Thyroid gland (tissue), 4 donors: ENCODE results near the gene RHOBTB1. TPM values are rescaled to one million over a fixed set of nuclear protein-coding genes. Genes with fewer than 3 reads are reported as not detected.

Experiments used
- DNase-seq, 2 donors: peaks; one replicate each; pipeline ENCODE4 v3.0.0-alpha.2; 2019
- H3K27ac ChIP-seq, 3 donors: fragments of 200-600 bp; sonication (generic); 1 replicate in 2 of 3; 2 replicates in 1 of 3; pipeline ENCODE4 v1.5.1; 2016 to 2019; ENCODE audit warnings: mild to moderate bottlenecking in 1 of 3, moderate library complexity in 1 of 3
- H3K27me3 ChIP-seq: fragments of 200-600 bp; sonication (generic); one replicate; pipeline ENCODE4 v1.5.1; 2019
- H3K36me3 ChIP-seq, 2 donors: fragments of 200-600 bp; sonication (generic); one replicate each; pipeline ENCODE4 v1.5.1; 2016 to 2019
- H3K4me1 ChIP-seq, 2 donors: fragments of 200-600 bp; sonication (generic); one replicate each; pipeline ENCODE4 v1.5.1; 2017 to 2019
- H3K4me3 ChIP-seq, 3 donors: fragments of 200-600 bp; sonication (generic); replicated peaks in 1 of 3; 1 replicate in 2 of 3; 2 replicates in 1 of 3; pipeline ENCODE4 v1.5.1; 2016; ENCODE audit warnings: mild to moderate bottlenecking in 1 of 3
- H3K9me3 ChIP-seq: fragments of 200-600 bp; sonication (generic); one replicate; pipeline ENCODE4 v1.5.1; 2017
- POLR2A ChIP-seq, 2 donors: fragments of 450-650 bp; IDR thresholded peaks; one replicate each; pipeline ENCODE4 v1.6.1; 2017; ENCODE audit warnings: antibody characterized with exemption in 2 of 2, mild to moderate bottlenecking in 2 of 2, moderate library complexity in 1 of 2
- WGBS, 2 donors: methylation state at CpG; one replicate each; pipeline ENCODE4 v1.1.5; 2017; 5-methylcytosine and 5-hydroxymethylcytosine counted together
- intact Hi-C: fragments of 100-400 bp; cut with DNase I; formaldehyde crosslinking; loops from one replicate; pipeline ENCODE4 v1.15.1; 2023
- total RNA-seq, 4 donors: library from RNA; depleted of rRNA; stranded (reverse); fragments of >200 nt; gene quantifications; one replicate each; pipeline ENCODE4 v1.2.3, GENCODE V29; 2016
- TF ChIP-seq, protein P1 (sequence below), 6 experiments: fragments of 200-600 bp in 3 of 6; fragments of 450-650 bp in 3 of 6; sonication (generic) in 3 of 6; IDR thresholded peaks; one replicate each; pipeline ENCODE4 v1.5.1; 2016 to 2019; ENCODE audit warnings: antibody characterized with exemption in 6 of 6, mild to moderate bottlenecking in 2 of 6, inconsistent platforms in 1 of 6, moderate library complexity in 1 of 6

Gene RHOBTB1
- total RNA-seq, 4 donors from 2014 or later = 6.8 to 10.5 (median 9.1) TPM

GRCh38 chr10:60934215-60935175 lies 9.5 kb downstream of the RHOBTB1 start:
- WGBS, 2 donors = 62 to 71% methylated on average over 6 of the region's 6 CpGs
- TF ChIP-seq, protein P1, sequence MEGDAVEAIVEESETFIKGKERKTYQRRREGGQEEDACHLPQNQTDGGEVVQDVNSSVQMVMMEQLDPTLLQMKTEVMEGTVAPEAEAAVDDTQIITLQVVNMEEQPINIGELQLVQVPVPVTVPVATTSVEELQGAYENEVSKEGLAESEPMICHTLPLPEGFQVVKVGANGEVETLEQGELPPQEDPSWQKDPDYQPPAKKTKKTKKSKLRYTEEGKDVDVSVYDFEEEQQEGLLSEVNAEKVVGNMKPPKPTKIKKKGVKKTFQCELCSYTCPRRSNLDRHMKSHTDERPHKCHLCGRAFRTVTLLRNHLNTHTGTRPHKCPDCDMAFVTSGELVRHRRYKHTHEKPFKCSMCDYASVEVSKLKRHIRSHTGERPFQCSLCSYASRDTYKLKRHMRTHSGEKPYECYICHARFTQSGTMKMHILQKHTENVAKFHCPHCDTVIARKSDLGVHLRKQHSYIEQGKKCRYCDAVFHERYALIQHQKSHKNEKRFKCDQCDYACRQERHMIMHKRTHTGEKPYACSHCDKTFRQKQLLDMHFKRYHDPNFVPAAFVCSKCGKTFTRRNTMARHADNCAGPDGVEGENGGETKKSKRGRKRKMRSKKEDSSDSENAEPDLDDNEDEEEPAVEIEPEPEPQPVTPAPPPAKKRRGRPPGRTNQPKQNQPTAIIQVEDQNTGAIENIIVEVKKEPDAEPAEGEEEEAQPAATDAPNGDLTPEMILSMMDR (IDR thresholded peaks at IDR 0.05) = no peak
- TF ChIP-seq POLR2A (IDR thresholded peaks at IDR 0.05) = no peak
- Histone ChIP-seq H3K27me3 (no peaks in the 10 kb centered on the region), H3K36me3 (no peaks in the 10 kb centered on the region), H3K9me3 (no peaks in the 10 kb centered on the region), H3K4me3 (no peak overlapping the region), H3K4me1 (peaks cover 0 to 7% of the 10 kb centered on the region in 2 donors), H3K27ac (no peak overlapping the region)
- DNase-seq = no peak
- intact Hi-C loops = no loop called here

- WGBS, 2 donors = 91 to 95% methylated on average over 4 of the region's 4 CpGs
Observed at GRCh38 chr10:60932756-60933155, 11.2 kb downstream of the RHOBTB1 start.

DNA sequence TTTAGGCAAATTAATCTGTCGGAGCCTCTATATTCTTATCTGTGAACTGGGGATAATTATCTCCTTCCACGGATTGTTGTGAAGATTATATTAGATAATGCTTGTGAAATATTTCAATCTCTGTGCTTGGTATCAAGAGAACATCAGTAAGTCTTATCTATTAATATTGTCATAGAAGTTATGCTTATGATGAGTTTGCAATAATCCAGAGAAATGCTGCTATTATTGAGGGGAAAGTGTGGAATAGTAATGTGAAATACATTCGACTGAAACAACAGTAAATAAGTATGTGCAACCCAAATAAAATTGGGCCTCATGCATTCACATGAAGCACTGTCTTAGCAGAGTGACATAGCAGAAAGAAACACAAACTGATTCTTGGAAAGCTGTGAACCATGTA lies 13.7 kb downstream of the RHOBTB1 start:
- Histone ChIP-seq H3K27me3 (no peaks in the 10 kb centered on the region), H3K4me1 (peaks cover 0 to 7% of the 10 kb centered on the region in 2 donors), H3K27ac (no peak overlapping the region), H3K9me3 (no peaks in the 10 kb centered on the region), H3K36me3 (no peaks in the 10 kb centered on the region), H3K4me3 (no peak overlapping the region)
- 72 to 73% methylated on average over 3 of the region's 3 CpGs for WGBS, 2 donors
- no peak for DNase-seq
- TF ChIP-seq, protein P1 (IDR thresholded peaks at IDR 0.05) = no peak
- no peak for TF ChIP-seq POLR2A (IDR thresholded peaks at IDR 0.05)
- intact Hi-C loops = no loop called here

More at GRCh38 chr10:60932756-60933155, 11.2 kb downstream of the RHOBTB1 start:
- Histone ChIP-seq H3K9me3 (no peaks in the 10 kb centered on the region), H3K27me3 (no peaks in the 10 kb centered on the region), H3K4me3 (no peak overlapping the region), H3K36me3 (no peaks in the 10 kb centered on the region), H3K27ac (no peak overlapping the region), H3K4me1 (peaks cover 0 to 7% of the 10 kb centered on the region in 2 donors)
- intact Hi-C loops = no loop called here
- no peak for DNase-seq
- TF ChIP-seq POLR2A (IDR thresholded peaks at IDR 0.05) = no peak
- TF ChIP-seq, protein P1 (IDR thresholded peaks at IDR 0.05) = no peak

DNA sequence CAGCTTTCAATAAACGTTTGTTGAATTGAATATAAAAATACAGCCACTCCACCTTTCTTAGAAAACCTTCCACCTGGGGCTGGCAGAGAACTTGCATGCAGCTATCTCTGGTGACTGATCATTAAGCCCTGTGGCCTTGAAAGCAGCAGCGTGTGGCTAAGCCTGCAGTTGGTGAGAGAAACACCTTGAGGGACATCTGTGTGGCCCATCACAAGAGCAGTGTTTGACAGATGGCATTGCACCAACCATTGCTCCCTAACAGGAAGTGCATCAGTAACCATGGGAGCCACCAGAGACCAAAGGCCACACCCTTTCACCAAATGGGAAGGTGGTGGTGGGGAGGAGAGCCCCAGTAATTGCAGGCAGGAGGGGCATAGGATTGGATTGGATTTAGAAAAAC lies 22.4 kb downstream of the RHOBTB1 start:
- H3K36me3 ChIP-seq = no peaks in the 10 kb centered on the region
- WGBS, 2 donors = 94 to 96% methylated on average over 2 of the region's 2 CpGs
- intact Hi-C loops = no loop called here
- H3K27me3 ChIP-seq = no peaks in the 10 kb centered on the region
- no peaks in the 10 kb centered on the region for H3K4me1 ChIP-seq
- no peak for DNase-seq
- H3K4me3 ChIP-seq = no peak overlapping the region
- H3K9me3 ChIP-seq = no peaks in the 10 kb centered on the region
- no peak for TF ChIP-seq POLR2A (IDR thresholded peaks at IDR 0.05)
- TF ChIP-seq, protein P1 (IDR thresholded peaks at IDR 0.05) = no peak
- no peak overlapping the region for H3K27ac ChIP-seq

GRCh38 chr10:60920479-60920878 lies 23.5 kb downstream of the RHOBTB1 start:
- WGBS, 2 donors = 93 to 95% methylated on average over 4 of the region's 4 CpGs
- no peak overlapping the region for H3K4me3 ChIP-seq

More at GRCh38 chr10:60920479-60920878, 23.5 kb downstream of the RHOBTB1 start:
- intact Hi-C loops = no loop called here
- no peak for TF ChIP-seq POLR2A (IDR thresholded peaks at IDR 0.05)
- TF ChIP-seq, protein P1 (IDR thresholded peaks at IDR 0.05) = no peak
- no peaks in the 10 kb centered on the region for H3K4me1 ChIP-seq
- no peak for DNase-seq
- no peaks in the 10 kb centered on the region for H3K9me3 ChIP-seq
- no peak overlapping the region for H3K27ac ChIP-seq
- no peaks in the 10 kb centered on the region for H3K36me3 ChIP-seq
- no peaks in the 10 kb centered on the region for H3K27me3 ChIP-seq
